ENCODE measurements around the gene MYO18B. TPM values are rescaled to one million over a fixed set of nuclear protein-coding genes. Genes with fewer than 3 reads are reported as not detected.

Gene MYO18B
- polyA plus RNA-seq, 1 donor (not counting 4 experiments of a cell fraction or from before 2014, with no cell fraction given), result not detected

GRCh38 chr22:25829808-25830777 lies 88.1 kb downstream of the MYO18B start:
- Histone ChIP-seq H3K9ac (ENCODE audit: control insufficient read depth, extremely low read depth, insufficient read depth, low read length) (no peak overlapping the region), H3K4me3 (ENCODE audit: control insufficient read depth in 2 of 3, extremely low read depth in 1 of 3, insufficient read depth in 2 of 3, low read depth in 1 of 3, low read length in 3 of 3) (no peak overlapping the region), H3K4me2 (ENCODE audit: control insufficient read depth, extremely low read depth, insufficient read depth, low read depth, low read length) (no peak overlapping the region), H4K20me1 (ENCODE audit: control insufficient read depth, extremely low read depth, insufficient read depth, low read length) (no peaks in the 10 kb centered on the region), H3K27me3 (ENCODE audit: control insufficient read depth, extremely low read depth, insufficient read depth, low read length) (no peaks in the 10 kb centered on the region), H3K79me2 (ENCODE audit: control insufficient read depth, insufficient read depth, low read length) (no peaks in the 10 kb centered on the region), H3K4me1 (ENCODE audit: control insufficient read depth, extremely low read depth, insufficient read depth, low read length) (no peaks in the 10 kb centered on the region), H2AFZ (ENCODE audit: control insufficient read depth, low read length) (no peak overlapping the region), H3K9me1 (ENCODE audit: control insufficient read depth, extremely low read depth, insufficient read depth, low read length) (no peaks in the 10 kb centered on the region), H3K36me3 (ENCODE audit: control insufficient read depth in 2 of 2, extremely low read depth in 1 of 2, insufficient read depth in 2 of 2, low read length in 2 of 2) (no peaks in the 10 kb centered on the region), H3K9me3 (ENCODE audit: control insufficient read depth, low read depth, low read length) (no peaks in the 10 kb centered on the region), H3K27ac (ENCODE audit: control insufficient read depth, insufficient read depth, low read length) (no peak overlapping the region)
- TF ChIP-seq CTCF (optimal IDR thresholded peaks at IDR 0.05 in 1 of 3, IDR thresholded peaks at IDR 0.05 in 1 of 3, conservative IDR thresholded peaks at IDR 0.05 in 1 of 3; ENCODE audit: extremely low read depth in 1 of 3, insufficient read depth in 2 of 3, low read length in 3 of 3), result no peak
- no peak for FAIRE-seq
- dilution Hi-C loops (cut with MboI; ENCODE audit: extremely low pct_ligation_motif_present, low sequenced_read_pairs), result loop anchor here (5.0 kb wide), 1 partner anchor 42 kb away; no protein-coding TSS in a partner anchor
- no peak for DNase-seq (ENCODE audit: low read depth, low spot score)

- no peaks in the 10 kb centered on the region for H3K27me3 ChIP-seq (ENCODE audit: control insufficient read depth, extremely low read depth, insufficient read depth, low read length)
- no peak overlapping the region for H3K4me2 ChIP-seq (ENCODE audit: control insufficient read depth, extremely low read depth, insufficient read depth, low read depth, low read length)
- no peaks in the 10 kb centered on the region for H3K4me1 ChIP-seq (ENCODE audit: control insufficient read depth, extremely low read depth, insufficient read depth, low read length)
- H3K79me2 ChIP-seq (ENCODE audit: control insufficient read depth, insufficient read depth, low read length), result no peaks in the 10 kb centered on the region
- H3K9ac ChIP-seq (ENCODE audit: control insufficient read depth, extremely low read depth, insufficient read depth, low read length), result no peak overlapping the region
- H3K27ac ChIP-seq (ENCODE audit: control insufficient read depth, insufficient read depth, low read length), result no peak overlapping the region
- no peaks in the 10 kb centered on the region for H4K20me1 ChIP-seq (ENCODE audit: control insufficient read depth, extremely low read depth, insufficient read depth, low read length)
- dilution Hi-C loops (cut with MboI; ENCODE audit: extremely low pct_ligation_motif_present, low sequenced_read_pairs), result no loop called here
- no peak overlapping the region for H3K4me3 ChIP-seq (ENCODE audit: control insufficient read depth in 2 of 3, extremely low read depth in 1 of 3, insufficient read depth in 2 of 3, low read depth in 1 of 3, low read length in 3 of 3)
- DNase-seq (ENCODE audit: low read depth, low spot score) (no peak), FAIRE-seq (no peak)
- H2AFZ ChIP-seq (ENCODE audit: control insufficient read depth, low read length), result no peak overlapping the region
- no peaks in the 10 kb centered on the region for H3K9me3 ChIP-seq (ENCODE audit: control insufficient read depth, low read depth, low read length)
- H3K9me1 ChIP-seq (ENCODE audit: control insufficient read depth, extremely low read depth, insufficient read depth, low read length), result no peaks in the 10 kb centered on the region
- H3K36me3 ChIP-seq (ENCODE audit: control insufficient read depth in 2 of 2, extremely low read depth in 1 of 2, insufficient read depth in 2 of 2, low read length in 2 of 2), result no peaks in the 10 kb centered on the region
- TF ChIP-seq CTCF (optimal IDR thresholded peaks at IDR 0.05 in 1 of 3, IDR thresholded peaks at IDR 0.05 in 1 of 3, conservative IDR thresholded peaks at IDR 0.05 in 1 of 3; ENCODE audit: extremely low read depth in 1 of 3, insufficient read depth in 2 of 3, low read length in 3 of 3) (no peak), EZH2 (IDR thresholded peaks at IDR 0.05; ENCODE audit: low read length) (no peak)
Measured at GRCh38 chr22:25833091-25833490, 91.1 kb downstream of the MYO18B start.

Measured in keratinocyte (primary cell).